Activated CD4-positive, alpha-beta memory T cell treated with anti-CD3 and anti-CD28 coated beads, Interleukin-2, amount 10 ng/mL, durations not matched to agents 7 days and 5 days (primary cell): ENCODE measurements around the gene TECPR2. TPM values are rescaled to one million over a fixed set of nuclear protein-coding genes. Genes with fewer than 3 reads are reported as not detected.
"Not testable (repeated sequence)": the region's sequence is repeated elsewhere in the genome, so short reads cannot be mapped to it uniquely, and the experiment has no call there.

Experiments
- CTCF ChIA-PET: fragments of 350-600 bp; sonication (Branson Sonifier 250); formaldehyde crosslinking; loops from one replicate; lab custom pipeline; 2021; ENCODE audit warnings: antibody characterized with exemption, inconsistent platforms; lab: Charles Lee
- POLR2A ChIA-PET: fragments of 350-600 bp; sonication (Branson Sonifier 250); formaldehyde crosslinking; loops from one replicate; lab custom pipeline; 2021; ENCODE audit warnings: antibody characterized with exemption; lab: Charles Lee
- DNase-seq: peaks from one replicate; pipeline ENCODE4 v3.0.0-alpha.2; 2020
- H3K27ac Mint-ChIP-seq: one replicate; pipeline ENCODE4 v1.8.0; 2021; ENCODE audit warnings: mild to moderate bottlenecking, mixed read lengths
- H3K27me3 Mint-ChIP-seq: one replicate; pipeline ENCODE4 v1.8.0; 2021; ENCODE audit warnings: mixed read lengths
- H3K36me3 Mint-ChIP-seq: one replicate; pipeline ENCODE4 v1.8.0; 2021; ENCODE audit warnings: low read depth, mixed read lengths
- H3K4me1 Mint-ChIP-seq: one replicate; pipeline ENCODE4 v1.8.0; 2021; ENCODE audit warnings: mixed read lengths
- H3K4me3 Mint-ChIP-seq: one replicate; pipeline ENCODE4 v1.8.0; 2021; ENCODE audit warnings: mild to moderate bottlenecking, mixed read lengths
- H3K9me3 Mint-ChIP-seq: one replicate; pipeline ENCODE4 v1.8.0; 2021; ENCODE audit warnings: mixed read lengths
- total RNA-seq, 2 experiments: library from RNA; stranded (reverse); gene quantifications; one replicate each; pipeline ENCODE4 v1.2.3, GENCODE V29; 2021

The TECPR2 gene
- total RNA-seq, 2 experiments from 2014 or later: 12.3 to 12.5 TPM

GRCh38 chr14:102320033-102320660 lies 42.6 kb upstream of the TECPR2 start:
- peak overlapping the region; percentile 89 for H3K4me3 Mint-ChIP-seq
- peak; percentile 44 for DNase-seq
- ChIA-PET CTCF (interaction anchor here (0.6 to 1.8 kb wide), 6 partner anchors 16 to 356 kb away, joined by 3 to 7 read pairs (median 3); partner anchors contain the start of genes CINP, DYNC1H1, MOK and TECPR2), POLR2A (interaction anchor here (0.7 to 5.9 kb wide), 9 partner anchors 9 to 509 kb away, joined by 3 to 52 read pairs (median 4); partner anchors contain the start of genes CINP, MOK and TECPR2)
- H3K9me3 Mint-ChIP-seq: no peaks in the 10 kb centered on the region
- peak overlapping the region; percentile 88 for H3K27ac Mint-ChIP-seq
- H3K27me3 Mint-ChIP-seq: no peaks in the 10 kb centered on the region
- peaks cover 56% of the 10 kb centered on the region for H3K4me1 Mint-ChIP-seq
- peaks cover 2% of the 10 kb centered on the region for H3K36me3 Mint-ChIP-seq

GRCh38 chr14:102320671-102321455 lies 41.9 kb upstream of the TECPR2 start:
- H3K36me3 Mint-ChIP-seq: peaks cover 2% of the 10 kb centered on the region
- peaks cover 53% of the 10 kb centered on the region for H3K4me1 Mint-ChIP-seq
- POLR2A ChIA-PET: interaction anchor here (0.7 to 5.9 kb wide), 8 partner anchors 8 to 273 kb away, joined by 3 to 52 read pairs (median 4); partner anchors contain the start of genes CINP, MOK and TECPR2
- H3K27me3 Mint-ChIP-seq: no peaks in the 10 kb centered on the region
- H3K4me3 Mint-ChIP-seq: peak overlapping the region; percentile 89
- no peak for DNase-seq
- CTCF ChIA-PET: interaction anchor here (0.6 to 1.9 kb wide), 7 partner anchors 16 to 357 kb away, joined by 3 to 7 read pairs (median 3); partner anchors contain the start of genes DYNC1H1 and MOK
- H3K27ac Mint-ChIP-seq: peak overlapping the region; percentile 88
- H3K9me3 Mint-ChIP-seq: no peaks in the 10 kb centered on the region

- POLR2A ChIA-PET: interaction anchor here (1.5 to 5.9 kb wide), 4 partner anchors 11 to 41 kb away, joined by 3 to 52 read pairs (median 6); partner anchors contain the start of genes CINP and TECPR2
- H3K9me3 Mint-ChIP-seq: no peaks in the 10 kb centered on the region
- H3K4me1 Mint-ChIP-seq: peaks cover 46% of the 10 kb centered on the region
- peaks cover 2% of the 10 kb centered on the region for H3K36me3 Mint-ChIP-seq
- H3K4me3 Mint-ChIP-seq: no peak overlapping the region
- no peaks in the 10 kb centered on the region for H3K27me3 Mint-ChIP-seq
- no peak overlapping the region for H3K27ac Mint-ChIP-seq
- DNase-seq: no peak
- CTCF ChIA-PET: interaction anchor here (0.6 to 1.9 kb wide), 6 partner anchors 17 to 275 kb away, joined by 3 to 7 read pairs (median 4); partner anchors contain the start of gene MOK
Measured at GRCh38 chr14:102321456-102322422, 41.0 kb upstream of the TECPR2 start.

- POLR2A ChIA-PET: interaction anchor here (1.6 kb wide), 1 partner anchor 12 kb away, joined by 5 read pairs; no protein-coding TSS in a partner anchor
- H3K27ac Mint-ChIP-seq: no peak overlapping the region
- CTCF ChIA-PET: interaction anchor here (1.4 kb wide), 1 partner anchor 9 kb away, joined by 4 read pairs; no protein-coding TSS in a partner anchor
- DNase-seq: peak; percentile 28
- H3K36me3 Mint-ChIP-seq: peaks cover 2% of the 10 kb centered on the region
- H3K4me3 Mint-ChIP-seq: no peak overlapping the region
- H3K9me3 Mint-ChIP-seq: no peaks in the 10 kb centered on the region
- peaks cover 32% of the 10 kb centered on the region for H3K4me1 Mint-ChIP-seq
- no peaks in the 10 kb centered on the region for H3K27me3 Mint-ChIP-seq
Measured at GRCh38 chr14:102323102-102323501, 39.6 kb upstream of the TECPR2 start.

GRCh38 chr14:102325791-102326345 lies 36.9 kb upstream of the TECPR2 start:
- Mint-ChIP-seq H3K4me3 (no peak overlapping the region), H3K36me3 (no peaks in the 10 kb centered on the region), H3K27me3 (no peaks in the 10 kb centered on the region), H3K27ac (no peak overlapping the region), H3K4me1 (peaks cover 12% of the 10 kb centered on the region), H3K9me3 (no peaks in the 10 kb centered on the region)
- ChIA-PET CTCF (no interaction called here), POLR2A (interaction anchor here (0.6 to 1.3 kb wide), 2 partner anchors 10 to 243 kb away, joined by 3 to 4 read pairs; no protein-coding TSS in a partner anchor)
- DNase-seq: no peak

GRCh38 chr14:102326583-102326982 lies 36.2 kb upstream of the TECPR2 start:
- ChIA-PET POLR2A (interaction anchor here (1.3 kb wide), 1 partner anchor 10 kb away, joined by 3 read pairs; no protein-coding TSS in a partner anchor), CTCF (no interaction called here)
- H3K36me3 Mint-ChIP-seq: peaks cover 2% of the 10 kb centered on the region

GRCh38 chr14:102329381-102329780 lies 33.4 kb upstream of the TECPR2 start:
- H3K36me3 Mint-ChIP-seq, H3K4me3 Mint-ChIP-seq, H3K27me3 Mint-ChIP-seq, CTCF ChIA-PET, H3K27ac Mint-ChIP-seq, DNase-seq, H3K4me1 Mint-ChIP-seq, H3K9me3 Mint-ChIP-seq: not testable (repeated sequence)
- POLR2A ChIA-PET: interaction anchor here (1.2 kb wide), 1 partner anchor 9 kb away, joined by 4 read pairs; no protein-coding TSS in a partner anchor

More at GRCh38 chr14:102326583-102326982, 36.2 kb upstream of the TECPR2 start:
- no peaks in the 10 kb centered on the region for H3K27me3 Mint-ChIP-seq
- DNase-seq: no peak
- H3K4me1 Mint-ChIP-seq: peaks cover 5% of the 10 kb centered on the region
- H3K27ac Mint-ChIP-seq: no peak overlapping the region
- H3K9me3 Mint-ChIP-seq: no peaks in the 10 kb centered on the region
- no peak overlapping the region for H3K4me3 Mint-ChIP-seq

GRCh38 chr14:102330806-102331205 lies 31.9 kb upstream of the TECPR2 start:
- peaks cover 15% of the 10 kb centered on the region for H3K36me3 Mint-ChIP-seq
- H3K27ac Mint-ChIP-seq: no peak overlapping the region
- ChIA-PET CTCF (no interaction called here), POLR2A (no interaction called here)
- DNase-seq: no peak
- H3K27me3 Mint-ChIP-seq: no peaks in the 10 kb centered on the region
- H3K4me3 Mint-ChIP-seq: no peak overlapping the region
- H3K4me1 Mint-ChIP-seq: peaks cover 7% of the 10 kb centered on the region
- no peaks in the 10 kb centered on the region for H3K9me3 Mint-ChIP-seq

- DNase-seq: no peak
- Mint-ChIP-seq H3K36me3 (peaks cover 28% of the 10 kb centered on the region), H3K4me1 (peaks cover 16% of the 10 kb centered on the region), H3K9me3 (no peaks in the 10 kb centered on the region), H3K27ac (no peak overlapping the region), H3K27me3 (no peaks in the 10 kb centered on the region), H3K4me3 (no peak overlapping the region)
- CTCF ChIA-PET: interaction anchor here (0.7 to 1.7 kb wide), 2 partner anchors 16 to 17 kb away, joined by 3 to 5 read pairs; no protein-coding TSS in a partner anchor
- POLR2A ChIA-PET: interaction anchor here (2.2 kb wide), 1 partner anchor 13 kb away, joined by 8 read pairs; no protein-coding TSS in a partner anchor
Measured at GRCh38 chr14:102333390-102333789, 29.4 kb upstream of the TECPR2 start.

GRCh38 chr14:102333795-102334705 lies 28.7 kb upstream of the TECPR2 start:
- POLR2A ChIA-PET: interaction anchor here (1.5 to 2.2 kb wide), 2 partner anchors 12 to 13 kb away, joined by 5 to 8 read pairs; no protein-coding TSS in a partner anchor
- CTCF ChIA-PET: interaction anchor here (0.7 to 1.7 kb wide), 3 partner anchors 17 kb away, joined by 3 to 5 read pairs (median 3); no protein-coding TSS in a partner anchor
- no peaks in the 10 kb centered on the region for H3K9me3 Mint-ChIP-seq
- H3K27ac Mint-ChIP-seq: no peak overlapping the region
- DNase-seq: no peak
- H3K4me1 Mint-ChIP-seq: peaks cover 16% of the 10 kb centered on the region
- no peaks in the 10 kb centered on the region for H3K27me3 Mint-ChIP-seq
- H3K4me3 Mint-ChIP-seq: no peak overlapping the region
- H3K36me3 Mint-ChIP-seq: peaks cover 31% of the 10 kb centered on the region
